GM12878 (cell line): ENCODE results near the gene ACSF2. TPM values are rescaled to one million over a fixed set of nuclear protein-coding genes. Genes with fewer than 3 reads are reported as not detected.

Source experiments
- ATAC-seq: fragments of 200-7000 bp; cut with Tn5 transposase; 3 replicates; pipeline ENCODE4 v1.9.1; 2020; ENCODE audit warnings: mild to moderate bottlenecking, moderate library complexity
- BruUV-seq: library from RNA; stranded (reverse); fragments of 400-500 nt; replicated peaks from 2 replicates; lab custom pipeline; 2021; lab: Mats Ljungman, UMichigan
- CTCF ChIA-PET: fragments of 300-600 bp; sonication (Branson Sonifier 250); formaldehyde crosslinking; extraction: SDS; loops from one replicate; lab custom pipeline; 2021; ENCODE audit warnings: inconsistent platforms; lab: Yijun Ruan, JAX
- POLR2A ChIA-PET: fragments of 350-600 bp; formaldehyde crosslinking; extraction: SDS; loops from one replicate; lab custom pipeline; 2021; ENCODE audit warnings: inconsistent platforms; lab: Charles Lee
- RAD21 ChIA-PET: fragments of 300-600 bp; sonication (Branson Sonifier 250); formaldehyde crosslinking; loops from one replicate; lab custom pipeline; 2023; ENCODE audit warnings: antibody characterized with exemption; ENCODE audit not compliant: unreplicated experiment; lab: Charles Lee
- SMC1A ChIA-PET: fragments of 300-600 bp; sonication (Branson Sonifier 250); formaldehyde crosslinking; loops from one replicate; lab custom pipeline; 2023; ENCODE audit not compliant: unreplicated experiment, uncharacterized antibody; lab: Charles Lee
- DNase-seq: peaks from one replicate; pipeline ENCODE4 v3.0.0-alpha.2; 2011; ENCODE audit warnings: low read depth, low spot score
- FAIRE-seq: peaks from 3 replicates; lab custom pipeline; 2011; peaks lifted over from hg19 to GRCh38; lab: Jason Lieb, UNC
- H2AFZ ChIP-seq: 2 replicates; pipeline ENCODE4 v1.6.0; 2011; ENCODE audit warnings: low read depth, low read length, control low read depth; ENCODE audit not compliant: control insufficient read depth
- H3K27ac ChIP-seq: 2 replicates; pipeline ENCODE4 v1.5.1; 2011; ENCODE audit warnings: control low read depth; ENCODE audit not compliant: control insufficient read depth, insufficient read depth
- H3K27me3 ChIP-seq, 2 experiments: replicated peaks in 1 of 2; 2 replicates each; pipeline versions ENCODE4 v1.6.0 to v1.6.1; 2011; ENCODE audit warnings: low read length in 1 of 2; ENCODE audit not compliant: control insufficient read depth in 2 of 2, insufficient read depth in 2 of 2
- H3K36me3 ChIP-seq, 2 experiments: 2 replicates each; pipeline ENCODE4 v1.5.1; 2011; ENCODE audit warnings: low read length in 1 of 2; ENCODE audit not compliant: control insufficient read depth in 2 of 2, insufficient read depth in 2 of 2
- H3K4me1 ChIP-seq: 2 replicates; pipeline ENCODE4 v1.6.1; 2011; ENCODE audit warnings: mild to moderate bottlenecking, low read length, moderate library complexity, mixed read lengths; ENCODE audit not compliant: control insufficient read depth, insufficient read depth
- H3K4me2 ChIP-seq: 2 replicates; pipeline ENCODE4 v1.6.0; 2011; ENCODE audit warnings: control low read depth; ENCODE audit not compliant: control insufficient read depth, insufficient read depth
- H3K4me3 ChIP-seq: fragments of 200-600 bp; sonication (generic); 2 replicates; pipeline ENCODE4 v1.5.1; 2016
- H3K79me2 ChIP-seq: 2 replicates; pipeline ENCODE4 v1.6.0; 2011; ENCODE audit warnings: low read length; ENCODE audit not compliant: control insufficient read depth, insufficient read depth
- H3K9ac ChIP-seq: 2 replicates; pipeline ENCODE4 v1.8.0; 2011; ENCODE audit warnings: low read length, control low read depth, mixed read lengths; ENCODE audit not compliant: control insufficient read depth, insufficient read depth
- H3K9me3 ChIP-seq: replicated peaks from 3 replicates; pipeline ENCODE4 v1.5.1; 2011; ENCODE audit warnings: mild to moderate bottlenecking, low read length; ENCODE audit not compliant: control insufficient read depth, insufficient read depth
- H4K20me1 ChIP-seq: 2 replicates; pipeline ENCODE4 v1.6.0; 2011; ENCODE audit not compliant: control insufficient read depth, insufficient read depth
- ASH2L ChIP-seq: fragments of 300-600, 200-600 bp; sonication (generic); IDR thresholded peaks from 2 replicates; pipeline ENCODE4 v1.6.1; 2017; ENCODE audit warnings: low read depth, mild to moderate bottlenecking, borderline replicate concordance
- EZH2 ChIP-seq: IDR thresholded peaks from 2 replicates; pipeline ENCODE4 v1.6.1; 2012; ENCODE audit warnings: low read depth, mild to moderate bottlenecking, control low read depth, inconsistent platforms, low read length, borderline replicate concordance; ENCODE audit not compliant: control insufficient read depth
- IRF4 ChIP-seq: IDR thresholded peaks from 2 replicates; pipeline ENCODE4 v1.6.1; 2011; ENCODE audit warnings: low read depth, low read length
- MTA2 ChIP-seq: fragments of 450-650 bp; IDR thresholded peaks from 2 replicates; pipeline ENCODE4 v1.6.1; 2016; ENCODE audit warnings: low read depth, mild to moderate bottlenecking, moderate library complexity
- NBN ChIP-seq: fragments of 450-650 bp; IDR thresholded peaks from 2 replicates; pipeline ENCODE4 v1.6.1; 2016
- NR2C2 ChIP-seq: IDR thresholded peaks from 2 replicates; pipeline ENCODE4 v1.6.1; 2011; ENCODE audit warnings: borderline replicate concordance, low read depth; ENCODE audit not compliant: control insufficient read depth, insufficient read length
- PKNOX1 ChIP-seq: fragments of 450-650 bp; IDR thresholded peaks from 2 replicates; pipeline ENCODE4 v1.6.1; 2016; ENCODE audit warnings: mild to moderate bottlenecking
- RAD51 ChIP-seq: fragments of 450-650 bp; IDR thresholded peaks from 2 replicates; pipeline ENCODE4 v1.6.1; 2016; ENCODE audit warnings: moderate library complexity, mild to moderate bottlenecking, inconsistent platforms
- RB1 ChIP-seq: fragments of 450-650 bp; formaldehyde crosslinking; IDR thresholded peaks from 2 replicates; pipeline ENCODE4 v1.6.1; 2017; ENCODE audit warnings: mild to moderate bottlenecking, borderline replicate concordance
- SREBF2 ChIP-seq: IDR thresholded peaks from 2 replicates; pipeline ENCODE4 v1.6.1; 2012; ENCODE audit warnings: mild to moderate bottlenecking, low read length
- STAT3 ChIP-seq: IDR thresholded peaks from 2 replicates; pipeline ENCODE4 v1.6.1; 2011; ENCODE audit warnings: low read depth, low read length, improper control_type of control experiment
- SUPT20H ChIP-seq: IDR thresholded peaks from 2 replicates; pipeline ENCODE4 v1.6.1; 2011; ENCODE audit warnings: low read depth, mild to moderate bottlenecking, low read length, moderate library complexity, borderline replicate concordance; ENCODE audit not compliant: control insufficient read depth
- USF2 ChIP-seq: IDR thresholded peaks from 2 replicates; pipeline ENCODE4 v1.6.1; 2011; ENCODE audit warnings: low read depth, low read length, improper control_type of control experiment, borderline replicate concordance
- ZBTB33 ChIP-seq: fragments of 450-650 bp; IDR thresholded peaks from 2 replicates; pipeline ENCODE4 v1.6.1; 2017; ENCODE audit warnings: mild to moderate bottlenecking
- ZBTB40 ChIP-seq: fragments of 450-650 bp; IDR thresholded peaks from 2 replicates; pipeline ENCODE4 v1.6.1; 2016; ENCODE audit warnings: mild to moderate bottlenecking, moderate library complexity, borderline replicate concordance
- WGBS: methylation state at CpG from one replicate; pipeline ENCODE4 v1.1.6; 2016; ENCODE audit warnings: low lambda C conversion rate; ENCODE audit not compliant: insufficient replicate concordance, insufficient coverage; ENCODE audit errors: missing lambda C conversion rate; 5-methylcytosine and 5-hydroxymethylcytosine counted together
- in situ Hi-C: fragments of 300-500 bp; cut with MboI; formaldehyde crosslinking; loops from 9 replicates; pipeline ENCODE4 v1.14.3; 2018; ENCODE audit warnings: mixed read lengths
- intact Hi-C: fragments of 100-400 bp; cut with micrococcal nuclease; formaldehyde crosslinking; loops from one replicate; pipeline ENCODE4 v1.14.2; 2022; ENCODE audit not compliant: unreplicated experiment
- polyA plus RNA-seq, 11 experiments: library from polyadenylated mRNA; depleted of rRNA in 4 of 11; unstranded in 6 of 11; stranded (reverse) in 5 of 11; fragments of >200 nt; fragmentation: Nextera tagmentation in 4 of 11; fragmentation: Illumina TruSeq in 1 of 11; extraction: Ambion mirVana in 4 of 11; extraction: Trizol in 1 of 11; gene quantifications; 1 replicate in 1 of 11; 2 replicates in 10 of 11; pipeline versions ENCODE4 v1.2.1 to v1.2.3, GENCODE V29; 2011 to 2016; ENCODE audit warnings: inconsistent platforms in 2 of 11, missing spikeins in 2 of 11, low read depth in 1 of 11
- total RNA-seq, 4 experiments: library from RNA; depleted of rRNA in 3 of 4; stranded (reverse); fragments of >200 nt in 3 of 4; fragmentation: Illumina TruSeq in 1 of 4; extraction: Trizol in 1 of 4; gene quantifications; 2 replicates each; pipeline versions ENCODE4 v1.2.1 to v1.2.3, GENCODE V29; 2013 to 2021

Gene ACSF2
- total and polyA plus RNA-seq, 10 of the 15 experiments (the other 5 are each of a cell fraction or from before 2014, with no cell fraction given): 7.1 to 32.8 (median 16.8) TPM

- TF ChIP-seq IRF4: no peak
- TF ChIP-seq SREBF2: no peak
- TF ChIP-seq STAT3: no peak
- TF ChIP-seq ZBTB40: no peak
- no peak for TF ChIP-seq PKNOX1
- no peak for TF ChIP-seq NR2C2
- no peak for TF ChIP-seq ASH2L
Measured at GRCh38 chr17:50428831-50429424, 2.9 kb downstream of the ACSF2 start (continued).

GRCh38 chr17:50429793-50430192 is 3.8 kb downstream of the ACSF2 start:
- no peak overlapping the region for H2AFZ ChIP-seq
- no peaks in the 10 kb centered on the region for H3K36me3 ChIP-seq
- ATAC-seq: no peak
- no peaks in the 10 kb centered on the region for H3K27me3 ChIP-seq
- H3K27ac ChIP-seq: no peak overlapping the region
- WGBS: 85% methylated on average over 4 of the region's 4 CpGs
- in situ Hi-C loops: no loop called here
- TF ChIP-seq MTA2 (no peak), USF2 (no peak), EZH2 (no peak), NBN (no peak), RAD51 (no peak), ZBTB33 (no peak), SUPT20H (no peak), RB1 (no peak)
- POLR2A ChIA-PET: no interaction called here
- peaks cover 6% of the 10 kb centered on the region for H3K79me2 ChIP-seq
- no TSS peak for BruUV-seq
- no peak overlapping the region for H3K4me2 ChIP-seq
- no peak overlapping the region for H3K4me3 ChIP-seq
- H3K9me3 ChIP-seq: no peaks in the 10 kb centered on the region
- intact Hi-C loops: no loop called here
- SMC1A ChIA-PET: interaction anchor here (0.8 to 2.8 kb wide), 3 partner anchors 22 to 39 kb away, joined by 3 to 10 read pairs (median 4); no protein-coding TSS in a partner anchor
- H4K20me1 ChIP-seq: no peaks in the 10 kb centered on the region
- CTCF ChIA-PET: interaction anchor here (0.5 to 4.6 kb wide), 5 partner anchors 8 to 49 kb away, joined by 3 to 24 read pairs (median 6); partner anchors contain the start of genes LRRC59 and RSAD1
- RAD21 ChIA-PET: interaction anchor here (2.4 kb wide), 1 partner anchor 32 kb away, joined by 8 read pairs; the partner anchor contains the start of gene LRRC59
- no peak for DNase-seq
- FAIRE-seq: no peak
- no peak overlapping the region for H3K9ac ChIP-seq
- peaks cover 18% of the 10 kb centered on the region for H3K4me1 ChIP-seq
